NCI-H748 treated with DMSO at 0.1 percent for 48 hours (cell line): Measurements from ENCODE around the gene CSGALNACT2.
"Not testable (repeated sequence)": the region's sequence is repeated elsewhere in the genome, so short reads cannot be mapped to it uniquely, and the experiment has no call there.

ENCODE experiments used
- DNase-seq: peaks from one replicate; lab custom pipeline; 2025; lab: John Stamatoyannopoulos, UW

CSGALNACT2 gene

GRCh38 chr10:43218206-43218950 is 80.1 kb downstream of the CSGALNACT2 start:
- DNase-seq: no peak

- DNase-seq: no peak
Measured at GRCh38 chr10:43218951-43219837, 80.9 kb downstream of the CSGALNACT2 start.

- DNase-seq: no peak
Measured at GRCh38 chr10:43219848-43220247, 81.6 kb downstream of the CSGALNACT2 start.

DNA sequence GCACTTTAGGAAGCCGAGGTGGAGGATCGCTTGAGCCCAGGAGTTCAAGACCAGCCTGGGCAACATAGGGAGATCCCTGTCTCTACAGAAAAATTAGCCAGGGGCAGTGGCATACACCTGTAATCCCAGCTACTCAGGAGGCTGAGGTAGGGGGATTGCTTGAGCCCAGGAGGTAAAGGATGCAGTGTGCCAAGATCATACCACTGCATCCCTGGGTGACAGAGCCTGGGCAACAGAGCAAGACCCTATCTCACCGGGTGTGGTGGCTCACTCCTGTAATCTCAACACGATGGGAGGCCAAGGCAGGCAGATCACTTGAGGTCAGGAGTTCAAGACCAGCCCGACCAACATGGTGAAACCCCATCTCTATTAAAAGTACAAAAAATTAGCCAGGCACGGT is 82.0 kb downstream of the CSGALNACT2 start:
- not testable (repeated sequence) for DNase-seq

DNA sequence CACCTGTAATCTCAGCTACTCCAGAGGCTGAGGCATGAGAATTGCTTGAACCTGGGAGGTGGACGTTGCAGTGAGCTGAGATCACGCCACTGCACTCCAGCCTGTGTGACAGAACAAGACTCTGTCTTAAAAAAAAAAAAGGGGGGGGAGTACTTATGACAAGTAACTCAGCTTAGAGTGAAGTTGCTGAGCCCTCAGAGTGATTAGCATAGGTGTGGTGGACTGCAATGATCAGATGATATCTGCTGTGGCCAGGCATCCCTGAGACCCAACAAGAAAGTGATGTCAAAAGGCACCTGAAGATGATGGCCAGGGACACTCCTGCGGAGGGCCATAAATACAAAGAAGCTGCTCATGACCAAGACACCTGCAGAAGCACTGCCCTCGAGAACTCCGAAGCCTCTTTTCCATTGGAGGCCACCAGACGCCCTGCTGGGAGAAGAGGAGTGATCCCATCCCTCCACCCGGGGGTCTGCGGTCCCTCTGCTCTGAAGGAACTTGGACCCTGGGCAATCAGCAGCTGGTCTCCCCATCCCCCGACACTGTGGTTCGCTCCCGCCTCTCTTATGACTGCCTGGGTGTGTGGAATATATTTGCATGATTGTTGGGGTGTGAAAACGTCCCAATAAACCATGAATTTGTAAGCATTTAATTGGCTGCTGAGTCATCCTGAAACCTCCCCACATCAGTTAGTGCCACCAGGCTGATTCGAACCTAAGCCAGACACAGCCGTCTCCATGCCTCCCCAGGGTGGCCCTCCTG is 82.6 kb downstream of the CSGALNACT2 start:
- no peak for DNase-seq

GRCh38 chr10:43221419-43222209 is 83.4 kb downstream of the CSGALNACT2 start:
- no peak for DNase-seq

DNA sequence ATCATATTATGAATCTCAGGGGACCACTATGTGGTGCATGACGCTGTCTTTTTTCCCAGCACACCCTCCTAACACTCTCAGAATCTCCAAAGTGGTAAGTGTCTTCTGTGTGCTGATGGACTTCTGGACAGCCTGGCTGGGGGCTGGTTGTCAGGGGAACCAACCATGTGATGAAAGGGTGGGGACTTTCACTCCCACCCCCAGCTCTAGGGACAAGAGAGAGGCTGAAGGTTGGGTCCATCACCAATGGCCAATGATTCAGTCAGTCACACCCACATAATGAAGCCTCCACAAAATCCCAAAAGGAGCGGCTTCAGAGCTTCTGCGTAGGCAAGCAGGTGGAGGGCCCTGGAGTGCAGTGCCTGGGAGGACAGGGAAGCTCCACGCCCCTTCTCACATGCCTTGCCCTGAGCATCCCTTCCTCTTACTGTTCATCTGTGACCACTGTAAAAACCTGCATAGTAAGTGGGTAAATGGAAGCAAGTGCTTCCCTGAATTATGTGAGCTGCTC is 84.0 kb downstream of the CSGALNACT2 start:
- no peak for DNase-seq

- DNase-seq: no peak
Measured at GRCh38 chr10:43223056-43223455, 84.8 kb downstream of the CSGALNACT2 start.

GRCh38 chr10:43224321-43224720 is 86.1 kb downstream of the CSGALNACT2 start:
- DNase-seq: no peak

DNA sequence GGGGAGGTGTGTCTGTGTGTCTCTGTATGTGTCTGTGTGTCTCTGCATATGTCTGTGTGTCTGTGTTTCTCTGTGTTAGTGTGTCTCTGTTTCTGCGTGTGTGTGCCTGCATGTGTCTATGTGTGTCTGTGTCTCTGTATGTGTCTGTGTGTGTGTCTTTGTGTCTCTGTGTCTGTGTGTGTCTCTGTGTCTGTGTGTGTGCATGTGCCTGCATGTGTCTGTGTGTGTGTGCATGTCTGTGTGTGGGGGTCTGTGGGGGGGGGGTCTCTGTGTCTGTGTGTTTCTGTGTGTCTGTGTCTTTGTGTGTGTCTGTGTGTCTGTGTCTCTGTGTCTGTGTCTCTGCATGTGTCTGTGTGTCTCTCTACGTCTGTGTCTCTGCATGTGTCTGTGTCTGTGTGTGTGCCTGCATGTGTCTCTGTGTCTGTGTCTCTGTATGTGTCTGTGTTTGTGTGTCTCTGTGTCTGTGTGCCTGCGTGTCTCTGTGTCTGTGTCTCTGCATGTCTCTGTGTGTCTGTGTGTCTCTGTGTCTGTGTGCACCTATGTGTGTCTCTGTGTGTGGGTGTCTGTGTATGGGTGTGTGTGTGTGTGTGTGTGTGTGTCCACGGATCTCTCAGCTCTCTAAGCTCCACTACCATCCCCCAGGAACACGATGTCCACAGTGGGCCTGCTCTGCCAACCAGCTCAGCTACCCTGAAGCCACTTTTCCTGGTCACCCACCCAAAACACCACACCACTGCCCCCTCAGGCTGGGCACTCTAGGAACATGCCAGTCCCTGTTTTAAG is 87.0 kb downstream of the CSGALNACT2 start:
- no peak for DNase-seq

DNA sequence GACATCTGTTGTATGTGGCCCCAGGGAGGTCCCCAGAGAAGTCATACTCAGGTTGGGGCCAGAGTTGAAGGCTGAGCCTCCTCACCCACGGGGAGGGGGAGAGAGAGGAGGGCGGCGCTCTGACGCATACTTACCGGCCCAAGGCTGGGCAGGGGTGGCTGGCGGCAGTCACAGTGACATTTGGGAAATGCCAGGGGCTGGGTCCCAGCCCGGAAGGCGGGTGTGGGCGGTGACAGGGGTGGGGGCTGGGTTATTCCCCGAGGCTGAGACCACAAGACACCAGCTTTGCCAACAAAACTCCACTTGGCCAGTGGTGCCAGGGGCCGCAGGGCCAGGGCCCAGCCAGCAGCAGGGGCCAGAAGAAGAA is 87.5 kb downstream of the CSGALNACT2 start:
- no peak for DNase-seq

GRCh38 chr10:43226441-43226840 is 88.2 kb downstream of the CSGALNACT2 start:
- DNase-seq: no peak

DNA sequence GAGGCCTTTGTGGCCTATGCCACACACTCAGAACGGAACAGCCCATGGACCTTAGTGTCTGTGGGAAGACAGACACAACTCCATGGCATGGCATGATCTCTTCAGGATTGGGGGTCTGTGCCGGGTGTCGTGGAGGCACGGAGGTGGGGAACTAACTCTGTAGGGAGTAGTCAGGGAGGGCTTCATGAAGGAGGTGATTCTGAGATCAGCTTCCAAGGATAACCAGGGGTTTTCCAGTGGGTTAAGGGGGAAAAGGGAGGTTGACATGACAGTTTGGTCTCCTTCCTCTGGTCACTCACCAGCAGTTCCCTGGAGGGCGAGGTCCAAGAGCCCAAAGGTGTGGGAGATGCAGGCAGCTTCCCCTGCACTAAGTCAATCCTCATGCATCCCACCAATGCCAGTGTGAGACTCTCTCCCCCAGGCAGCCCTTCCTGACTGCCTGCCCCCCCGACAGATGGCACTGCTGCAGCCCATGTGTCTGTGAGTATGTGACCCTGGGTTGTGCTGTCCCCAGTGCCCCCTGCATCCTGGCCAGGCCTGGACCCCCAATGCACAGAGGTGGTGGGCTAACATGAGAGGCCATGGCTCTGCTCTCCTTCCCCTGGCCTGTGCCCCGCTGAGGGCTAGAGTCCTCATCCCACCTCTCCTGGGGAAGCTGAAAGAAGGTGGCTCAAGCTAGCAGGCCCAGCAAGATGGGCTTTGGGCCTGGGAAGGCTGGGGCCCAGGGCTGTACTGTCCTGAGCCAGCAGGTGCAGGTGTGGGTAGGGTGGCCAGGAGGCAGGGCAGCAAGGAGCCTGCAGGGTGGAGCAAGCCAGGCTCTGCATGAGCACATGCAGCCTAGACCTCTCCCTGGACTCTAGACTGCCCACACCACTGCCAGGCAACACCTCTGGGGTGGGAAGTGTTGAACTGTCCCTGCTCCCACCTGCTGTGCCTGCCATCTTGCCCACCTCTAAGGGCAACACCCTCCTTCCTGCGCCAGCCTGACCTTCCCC is 88.9 kb downstream of the CSGALNACT2 start:
- no peak for DNase-seq

DNA sequence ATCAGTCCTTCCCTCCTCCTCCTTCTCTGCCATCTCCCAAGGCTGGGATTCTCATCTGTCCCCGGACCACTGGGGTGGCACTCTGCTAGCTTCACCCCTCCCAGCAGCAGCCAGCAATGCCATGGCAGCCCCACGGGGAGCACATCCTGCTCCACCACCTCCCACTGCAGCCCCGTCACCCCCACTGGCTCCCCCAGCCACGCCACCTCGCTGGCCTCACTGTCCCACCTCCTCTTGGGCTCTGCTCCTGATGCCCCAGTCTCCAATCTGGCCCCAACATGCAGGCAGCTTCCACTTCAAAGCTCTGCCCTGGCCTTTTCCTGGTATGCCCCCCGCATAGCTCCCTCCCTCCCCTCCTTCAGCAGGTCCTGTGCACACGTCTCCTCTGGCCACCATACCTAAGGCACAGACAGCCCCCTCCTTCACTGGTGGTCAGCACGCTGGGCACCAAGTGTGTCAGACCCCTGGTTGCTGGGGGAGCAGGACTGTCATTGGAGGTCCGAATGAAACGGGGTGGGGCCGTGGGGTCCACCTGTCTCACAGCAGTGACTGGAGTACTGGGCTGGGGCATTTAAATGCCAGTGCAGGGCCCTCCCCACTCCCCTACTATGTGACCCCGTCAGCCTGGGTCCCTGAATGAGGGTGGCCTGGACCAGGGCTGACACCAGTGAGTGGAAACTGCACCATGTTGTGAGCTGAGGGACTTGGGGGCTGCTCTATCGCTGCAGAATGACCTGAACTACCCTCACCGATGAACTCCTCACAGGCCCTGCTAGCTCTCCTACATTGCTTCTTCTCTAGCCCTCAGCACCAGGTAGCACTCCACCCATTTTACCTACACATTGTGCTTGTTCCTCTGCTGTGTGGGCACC is 89.9 kb downstream of the CSGALNACT2 start:
- DNase-seq: no peak

GRCh38 chr10:43228783-43229207 is 90.5 kb downstream of the CSGALNACT2 start:
- DNase-seq: no peak

GRCh38 chr10:43229208-43230061 is 91.2 kb downstream of the CSGALNACT2 start:
- DNase-seq: peak; percentile 7
